Epithelial cell of proximal tubule (primary cell): Measurements from ENCODE around the gene OPTC. TPM values are rescaled to one million over a fixed set of nuclear protein-coding genes. Genes with fewer than 3 reads are reported as not detected.

Experiments used
- DNase-seq: peaks from one replicate; pipeline ENCODE4 v3.0.0-alpha.2; 2011; ENCODE audit warnings: low read depth
- H3K4me3 ChIP-seq: 2 replicates; pipeline ENCODE4 v1.5.1; 2011; ENCODE audit warnings: low read depth, mild to moderate bottlenecking, low read length
- total RNA-seq: library from RNA; depleted of rRNA; stranded (reverse); fragments of >200 nt; gene quantifications from 2 replicates; pipeline ENCODE4 v1.2.3, GENCODE V29; 2015
- TF ChIP-seq, protein P1 (sequence below): conservative IDR thresholded peaks from 2 replicates; pipeline ENCODE4 v1.5.1; 2012; ENCODE audit warnings: low read depth, mild to moderate bottlenecking, low read length

OPTC gene
- total RNA-seq, 1 donor from 2014 or later = not detected

DNA sequence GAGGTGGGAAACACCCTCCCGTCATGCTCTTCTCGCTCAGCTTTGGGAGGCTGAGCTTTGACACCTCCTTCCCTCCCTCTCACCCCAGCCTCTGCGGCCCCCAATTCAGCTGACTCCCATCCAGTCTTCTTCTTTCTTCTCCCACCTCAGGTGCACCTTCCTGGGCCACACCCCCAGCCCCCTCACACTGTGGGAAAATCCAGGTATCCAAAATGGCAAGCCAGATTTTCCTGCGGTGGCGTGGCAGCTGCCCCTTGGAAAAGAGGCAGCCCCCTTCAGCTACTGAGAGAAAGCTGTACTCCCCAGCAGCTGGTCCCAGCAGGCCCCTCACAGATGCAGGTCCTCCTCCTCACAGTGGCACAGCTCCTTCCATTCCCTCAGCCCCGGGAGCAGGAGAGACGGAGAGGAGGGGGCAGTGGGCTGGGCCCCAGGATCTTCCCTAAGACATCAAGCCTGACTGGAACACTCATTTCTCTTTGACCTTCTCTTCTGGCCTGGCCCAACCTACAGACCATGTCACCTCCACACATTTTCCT is 61.6 kb downstream of the OPTC start:
- TF ChIP-seq, protein P1, sequence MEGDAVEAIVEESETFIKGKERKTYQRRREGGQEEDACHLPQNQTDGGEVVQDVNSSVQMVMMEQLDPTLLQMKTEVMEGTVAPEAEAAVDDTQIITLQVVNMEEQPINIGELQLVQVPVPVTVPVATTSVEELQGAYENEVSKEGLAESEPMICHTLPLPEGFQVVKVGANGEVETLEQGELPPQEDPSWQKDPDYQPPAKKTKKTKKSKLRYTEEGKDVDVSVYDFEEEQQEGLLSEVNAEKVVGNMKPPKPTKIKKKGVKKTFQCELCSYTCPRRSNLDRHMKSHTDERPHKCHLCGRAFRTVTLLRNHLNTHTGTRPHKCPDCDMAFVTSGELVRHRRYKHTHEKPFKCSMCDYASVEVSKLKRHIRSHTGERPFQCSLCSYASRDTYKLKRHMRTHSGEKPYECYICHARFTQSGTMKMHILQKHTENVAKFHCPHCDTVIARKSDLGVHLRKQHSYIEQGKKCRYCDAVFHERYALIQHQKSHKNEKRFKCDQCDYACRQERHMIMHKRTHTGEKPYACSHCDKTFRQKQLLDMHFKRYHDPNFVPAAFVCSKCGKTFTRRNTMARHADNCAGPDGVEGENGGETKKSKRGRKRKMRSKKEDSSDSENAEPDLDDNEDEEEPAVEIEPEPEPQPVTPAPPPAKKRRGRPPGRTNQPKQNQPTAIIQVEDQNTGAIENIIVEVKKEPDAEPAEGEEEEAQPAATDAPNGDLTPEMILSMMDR = no peak
- H3K4me3 ChIP-seq = no peak overlapping the region
- no peak for DNase-seq

DNA sequence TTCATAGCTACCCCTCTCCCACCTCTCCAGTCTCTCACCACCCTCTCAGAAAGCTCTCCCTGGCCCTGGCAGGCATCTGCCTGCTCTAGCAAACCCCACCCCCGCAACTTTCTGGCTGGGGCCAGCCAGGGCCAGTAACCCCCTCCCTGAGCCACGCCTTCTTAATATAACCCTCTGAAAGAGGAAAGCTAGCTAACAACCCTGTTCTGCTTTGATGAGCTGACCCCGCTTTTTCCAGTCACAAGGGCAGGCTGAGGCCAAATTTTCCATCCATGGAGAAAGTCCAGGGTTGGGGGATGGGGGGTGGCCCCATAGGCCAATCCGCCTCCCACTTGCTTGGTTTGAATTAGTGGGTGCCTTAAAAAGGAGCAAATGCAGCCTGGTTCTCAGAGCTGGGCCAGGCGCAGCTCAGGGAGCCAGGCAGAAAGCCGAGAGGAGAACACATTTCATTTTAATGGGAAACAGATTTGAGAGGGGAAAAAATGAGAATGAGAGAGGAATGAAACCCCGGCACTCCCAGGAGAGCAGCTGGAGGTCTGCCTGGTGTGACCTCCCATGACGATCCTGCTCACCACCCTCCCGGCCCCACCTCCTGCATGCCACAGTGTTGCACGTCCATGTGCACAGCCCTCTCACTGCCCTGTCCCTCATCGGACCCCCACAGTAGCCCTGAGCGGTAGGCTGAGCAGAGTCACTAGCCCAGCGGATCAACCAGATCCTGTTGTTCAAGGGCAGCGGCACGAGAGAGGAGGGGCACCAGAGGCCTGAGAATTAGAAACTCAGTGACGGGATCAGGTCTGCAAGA is 62.3 kb downstream of the OPTC start:
- no peak overlapping the region for H3K4me3 ChIP-seq
- TF ChIP-seq, protein P1 = no peak
- no peak for DNase-seq

DNA sequence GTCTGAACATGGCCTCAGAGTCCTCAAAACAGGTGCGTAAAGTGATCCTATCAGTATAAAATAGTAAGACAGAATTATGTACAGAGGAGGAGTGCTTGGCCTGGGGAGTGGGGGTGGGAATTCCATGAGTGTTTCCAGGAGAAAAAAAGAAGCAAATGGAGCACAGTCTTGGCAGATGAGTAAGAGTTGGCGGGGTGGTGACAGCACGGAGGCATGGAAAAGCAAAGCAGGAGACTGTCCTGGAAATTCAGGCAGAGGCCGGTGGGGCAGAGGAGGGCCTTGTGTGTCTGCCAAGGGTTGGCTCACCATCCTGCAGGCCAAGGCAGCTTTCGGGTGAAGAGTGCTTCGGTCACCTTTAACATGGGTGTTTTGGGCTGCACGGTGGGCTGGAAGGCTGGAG is 63.4 kb downstream of the OPTC start:
- no peak for DNase-seq
- TF ChIP-seq, protein P1 = no peak
- no peak overlapping the region for H3K4me3 ChIP-seq

DNA sequence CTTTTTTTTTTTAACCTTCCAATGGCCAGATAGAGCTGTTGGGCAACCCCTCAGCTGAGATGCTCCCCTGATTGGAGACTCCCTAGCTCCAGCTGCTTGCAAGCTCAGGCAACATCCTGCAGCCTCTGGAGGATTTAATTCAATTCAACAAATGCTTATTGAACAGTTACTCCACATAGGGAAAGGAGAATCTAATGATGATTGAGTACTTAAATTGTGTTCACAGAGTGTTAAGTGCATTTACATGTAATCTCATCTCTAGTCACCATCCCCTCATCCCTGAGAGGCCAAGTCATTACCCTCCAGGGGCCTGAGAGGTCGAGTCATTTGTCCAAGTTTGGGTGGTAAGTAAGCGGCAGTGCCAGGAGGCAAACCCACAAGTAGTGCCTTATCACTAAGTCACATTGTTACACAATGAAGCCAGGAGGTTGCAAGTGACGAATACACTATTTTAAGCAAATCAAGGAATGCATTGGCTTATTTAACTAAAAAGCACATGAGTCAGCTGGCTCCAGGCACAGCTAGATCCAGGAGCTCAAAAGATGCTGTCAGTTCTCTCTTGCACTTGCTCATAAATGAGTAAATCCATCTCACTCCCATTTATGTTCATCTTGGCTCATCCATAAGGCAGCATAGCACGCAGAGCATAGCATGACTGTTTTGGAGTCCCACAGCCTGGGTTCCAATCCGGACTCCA is 64.3 kb downstream of the OPTC start:
- DNase-seq = no peak
- TF ChIP-seq, protein P1 = no peak
- no peak overlapping the region for H3K4me3 ChIP-seq

Other genes starting within 250 kb of the OPTC start
- gene BTG2, start 188.6 kb upstream of the OPTC start, total RNA-seq = 9.1 and 22.7 TPM in 2 replicates
- 0.07 and 0.17 TPM in 2 replicates for gene FMOD, start 143.0 kb upstream of the OPTC start, total RNA-seq
- gene PRELP, start 18.3 kb upstream of the OPTC start, total RNA-seq = not detected in 2 replicates
- gene ATP2B4, start 132.7 kb downstream of the OPTC start, total RNA-seq = 19.7 and 51.1 TPM in 2 replicates